Left ventricle myocardium inferior (tissue), 1 donor: ENCODE data around the gene C6orf47. TPM values are rescaled to one million over a fixed set of nuclear protein-coding genes. Genes with fewer than 3 reads are reported as not detected.

Experiments used
- DNase-seq: peaks from one replicate; pipeline ENCODE4 v3.0.0-alpha.2; 2020
- H3K27ac ChIP-seq: fragments of 200-600 bp; replicated peaks from 2 replicates; pipeline ENCODE4 v1.8.0; 2021
- H3K27me3 ChIP-seq: fragments of 200-600 bp; 2 replicates; pipeline ENCODE4 v1.8.0; 2021; ENCODE audit warnings: low read depth
- H3K36me3 ChIP-seq: fragments of 200-600 bp; 2 replicates; pipeline ENCODE4 v1.8.0; 2021
- H3K4me1 ChIP-seq: fragments of 200-600 bp; 2 replicates; pipeline ENCODE4 v1.8.0; 2021
- H3K4me3 ChIP-seq: fragments of 200-600 bp; 2 replicates; pipeline ENCODE4 v1.8.0; 2021; ENCODE audit warnings: mild to moderate bottlenecking, moderate library complexity
- H3K9me3 ChIP-seq: fragments of 200-600 bp; replicated peaks from 2 replicates; pipeline ENCODE4 v1.8.0; 2021
- CTCF ChIP-seq: fragments of 200-600 bp; IDR thresholded peaks from 2 replicates; pipeline ENCODE4 v1.8.0; 2021; ENCODE audit warnings: antibody characterized with exemption, mild to moderate bottlenecking, borderline replicate concordance
- intact Hi-C: fragments of 100-400 bp; cut with micrococcal nuclease; formaldehyde crosslinking; loops from one replicate; pipeline ENCODE4 v1.11.0; 2022
- total RNA-seq: library from RNA; stranded (reverse); fragmentation: NEBNext Ultra II Directional; extraction: Animal tissue kit (Norgen Biotek cat#: 25700); gene quantifications from one replicate; pipeline ENCODE4 v1.2.1, GENCODE V29; 2021
- donor health status: DM: no; HTN: yes; CAD: no; lungs with severe emphysema.

The C6orf47 gene
- total RNA-seq, 1 donor from 2014 or later, result 16.9 TPM

- H3K4me3 ChIP-seq, result peak within 1 kb of the TSS; percentile 78
- peaks cover 81% of the 10 kb centered on the region for H3K4me1 ChIP-seq
- peaks cover 47% of the 10 kb centered on the region for H3K36me3 ChIP-seq
- no peaks in the 10 kb centered on the region for H3K27me3 ChIP-seq
- intact Hi-C loops, result no loop called here
- peak; percentile 89 for DNase-seq
- TF ChIP-seq CTCF, result no peak
- H3K27ac ChIP-seq, result peak within 1 kb of the TSS; percentile 96
- no peaks in the 10 kb centered on the region for H3K9me3 ChIP-seq
These were observed 4.4 kb upstream of the C6orf47 start, which contains the start of gene GPANK1 for GRCh38 chr6:31664790-31665500. Gene GPANK1, minus strand, starts transcription at chr6:31664997. Its CDS starts 519 bp downstream, at chr6:31664478.

- intact Hi-C loops, result no loop called here
- Histone ChIP-seq H3K9me3 (no peaks in the 10 kb centered on the region), H3K27me3 (no peaks in the 10 kb centered on the region), H3K36me3 (peaks cover 39% of the 10 kb centered on the region), H3K4me1 (peaks cover 89% of the 10 kb centered on the region), H3K27ac (peak overlapping the region; percentile 96), H3K4me3 (peak overlapping the region; percentile 78)
- TF ChIP-seq CTCF, result no peak
- no peak for DNase-seq
These were observed 3.6 kb upstream of the C6orf47 start for GRCh38 chr6:31663961-31664789.

GRCh38 chr6:31663126-31663960 lies 2.8 kb upstream of the C6orf47 start:
- Histone ChIP-seq H3K4me1 (peaks cover 93% of the 10 kb centered on the region), H3K9me3 (no peaks in the 10 kb centered on the region), H3K4me3 (peak overlapping the region; percentile 78), H3K36me3 (peaks cover 31% of the 10 kb centered on the region), H3K27ac (peak overlapping the region; percentile 96), H3K27me3 (no peaks in the 10 kb centered on the region)
- DNase-seq, result no peak
- intact Hi-C loops, result no loop called here
- no peak for TF ChIP-seq CTCF

GRCh38 chr6:31662124-31662723 lies 1.6 kb upstream of the C6orf47 start:
- H3K27ac ChIP-seq, result peak overlapping the region; percentile 96
- peaks cover 93% of the 10 kb centered on the region for H3K4me1 ChIP-seq

More at GRCh38 chr6:31662124-31662723, 1.6 kb upstream of the C6orf47 start:
- intact Hi-C loops, result no loop called here
- Histone ChIP-seq H3K27me3 (no peaks in the 10 kb centered on the region), H3K9me3 (no peaks in the 10 kb centered on the region), H3K4me3 (no peak overlapping the region), H3K36me3 (peaks cover 28% of the 10 kb centered on the region)
- no peak for TF ChIP-seq CTCF
- DNase-seq, result no peak
